T-cell (primary cell): Measurements from ENCODE around the gene DACH2. TPM values are rescaled to one million over a fixed set of nuclear protein-coding genes. Genes with fewer than 3 reads are reported as not detected.

Source experiments
- ATAC-seq, 4 experiments: fragments of 200-7000 bp in 3 of 4; fragments of 150-1000 bp in 1 of 4; cut with Tn5 transposase; replicated peaks in 1 of 4; 1 replicate in 3 of 4; 2 replicates in 1 of 4; pipeline ENCODE4 v1.10.0; 2021; ENCODE audit warnings: moderate library complexity in 3 of 4, mild to moderate bottlenecking in 2 of 4, moderate number of reproducible peaks in 1 of 4
- CTCF ChIA-PET, 2 donors: fragments of 300-600 bp; sonication (Branson Sonifier 250); formaldehyde crosslinking; loops; one replicate each; lab custom pipeline; 2022; ENCODE audit warnings: antibody characterized with exemption in 2 of 2; lab: Charles Lee
- POLR2A ChIA-PET, 2 donors: fragments of 300-600 bp; sonication (Branson Sonifier 250); formaldehyde crosslinking; loops; one replicate each; lab custom pipeline; 2022; ENCODE audit warnings: antibody characterized with exemption in 2 of 2; lab: Charles Lee
- DNase-seq, 35 experiments: peaks; one replicate each; pipeline versions ENCODE4 v3.0.0 to v3.0.0-alpha.2; 2013 to 2023
- H3K27ac ChIP-seq: one replicate; pipeline ENCODE4 v1.5.1; 2013; ENCODE audit warnings: low read length
- H3K27me3 ChIP-seq, 2 experiments: replicated peaks in 1 of 2; 1 replicate in 1 of 2; 2 replicates in 1 of 2; pipeline versions ENCODE4 v1.6.1 to v1.7.0; 2013; ENCODE audit warnings: low read length in 1 of 2, mixed read lengths in 1 of 2; ENCODE audit not compliant: control insufficient read depth in 2 of 2, insufficient read depth in 2 of 2; ENCODE audit errors: extremely low read depth in 1 of 2
- H3K36me3 ChIP-seq, 2 donors: 1 replicate in 1 of 2; 2 replicates in 1 of 2; pipeline versions ENCODE4 v1.6.1 to v1.7.0; 2013; ENCODE audit warnings: low read length in 1 of 2; ENCODE audit not compliant: control insufficient read depth in 2 of 2, insufficient read depth in 1 of 2; ENCODE audit errors: extremely low read depth in 1 of 2
- H3K4me1 ChIP-seq, 2 experiments: 1 replicate in 1 of 2; 2 replicates in 1 of 2; pipeline versions ENCODE4 v1.6.1 to v1.7.0; 2013; ENCODE audit warnings: low read length in 2 of 2, mixed read lengths in 1 of 2; ENCODE audit not compliant: insufficient read depth in 2 of 2, control insufficient read depth in 1 of 2; ENCODE audit errors: extremely low read depth in 1 of 2
- H3K4me3 ChIP-seq, 2 donors: 1 replicate in 1 of 2; 2 replicates in 1 of 2; pipeline versions ENCODE4 v1.5.1 to v1.7.0; 2013; ENCODE audit warnings: mild to moderate bottlenecking in 2 of 2, low read length in 1 of 2, moderate library complexity in 1 of 2; ENCODE audit not compliant: control insufficient read depth in 1 of 2; ENCODE audit errors: extremely low read depth in 1 of 2
- H3K9me3 ChIP-seq: 2 replicates; pipeline ENCODE4 v1.7.0; 2013
- H3K27ac Mint-ChIP-seq, 2 donors: one replicate each; pipeline ENCODE4 v1.8.0; 2020 to 2021; ENCODE audit warnings: mild to moderate bottlenecking in 2 of 2, mixed read lengths in 2 of 2
- H3K27me3 Mint-ChIP-seq, 2 donors: one replicate each; pipeline ENCODE4 v1.8.0; 2021 to 2022; ENCODE audit warnings: mixed read lengths in 2 of 2
- H3K36me3 Mint-ChIP-seq: one replicate; pipeline ENCODE4 v1.8.0; 2021; ENCODE audit warnings: mixed read lengths
- H3K4me1 Mint-ChIP-seq, 3 donors: one replicate each; pipeline ENCODE4 v1.8.0; 2020 to 2022; ENCODE audit warnings: mixed read lengths in 3 of 3, mild to moderate bottlenecking in 1 of 3
- H3K4me3 Mint-ChIP-seq, 3 donors: one replicate each; pipeline ENCODE4 v1.8.0; 2020 to 2022; ENCODE audit warnings: mild to moderate bottlenecking in 3 of 3, mixed read lengths in 3 of 3, moderate library complexity in 3 of 3
- H3K9me3 Mint-ChIP-seq, 3 donors: one replicate each; pipeline ENCODE4 v1.8.0; 2020 to 2022; ENCODE audit warnings: mixed read lengths in 3 of 3
- WGBS: methylation state at CpG from one replicate; pipeline ENCODE4 v1.1.5; 2013; ENCODE audit warnings: missing lambda C conversion rate; ENCODE audit not compliant: insufficient coverage; 5-methylcytosine and 5-hydroxymethylcytosine counted together
- total RNA-seq, 35 experiments: library from RNA in 6 of 35; stranded (reverse) in 6 of 35; fragments of 120-200 nt in 1 of 35; gene quantifications; one replicate each; pipeline versions ENCODE4 v1.2.1 to v1.2.4 and lab custom pipeline; 2013 to 2026

DACH2 gene
- total RNA-seq, 5 donors from 2014 or later (not counting 1 experiment from before 2014, with no cell fraction given): not detected

- CTCF ChIA-PET: no interaction called here
- DNase-seq (no peak), ATAC-seq (no peak)
- H3K27ac Mint-ChIP-seq: no peak overlapping the region
- H3K36me3 Mint-ChIP-seq: no peaks in the 10 kb centered on the region
- no peaks in the 10 kb centered on the region for H3K27me3 Mint-ChIP-seq
- Histone ChIP-seq H3K36me3 (no peaks in the 10 kb centered on the region), H3K4me3 (no peak overlapping the region), H3K27me3 (no peaks in the 10 kb centered on the region), H3K4me1 (no peaks in the 10 kb centered on the region), H3K27ac (no peak overlapping the region), H3K9me3 (no peaks in the 10 kb centered on the region)
- no CpG with 5 or more reads among the region's 1 CpG for WGBS
- POLR2A ChIA-PET: no interaction called here
- H3K4me1 Mint-ChIP-seq: no peaks in the 10 kb centered on the region
- no peak overlapping the region for H3K4me3 Mint-ChIP-seq
- no peaks in the 10 kb centered on the region for H3K9me3 Mint-ChIP-seq
Observed at GRCh38 chrX:86504297-86504696, 356.0 kb downstream of the DACH2 start.

DNA sequence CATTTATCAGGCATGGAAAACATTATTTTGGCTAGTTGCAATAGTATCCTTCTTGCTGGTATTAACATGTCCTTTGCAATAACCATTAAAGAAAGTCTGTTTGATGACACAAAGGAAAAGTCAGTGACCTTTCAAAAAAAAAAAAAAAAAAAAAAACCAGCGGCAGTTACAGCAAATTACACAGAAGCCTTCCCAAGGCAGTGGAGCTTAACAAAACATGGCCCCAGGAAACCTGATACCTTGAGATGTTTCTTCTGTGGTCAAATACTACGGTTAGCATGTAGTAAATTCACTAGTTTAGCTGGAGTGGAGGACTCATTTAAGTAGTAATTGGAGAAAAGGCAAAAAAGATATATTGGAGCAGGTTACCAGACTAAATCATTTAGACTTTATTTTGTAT is 359.1 kb downstream of the DACH2 start:
- DNase-seq: no peak
- ATAC-seq: no peak
- H3K36me3 Mint-ChIP-seq: no peaks in the 10 kb centered on the region
- WGBS: no CpG with 5 or more reads among the region's 2 CpGs
- CTCF ChIA-PET: interaction anchor here in 1 of 2 donors (0.6 kb wide), 1 partner anchor 10 kb away, joined by 3 read pairs; no protein-coding TSS in a partner anchor
- no peak overlapping the region for H3K4me3 Mint-ChIP-seq
- peaks cover 0 to 2% (median 0%) of the 10 kb centered on the region in 3 donors for H3K9me3 Mint-ChIP-seq
- H3K36me3 ChIP-seq: no peaks in the 10 kb centered on the region
- H3K27me3 Mint-ChIP-seq: no peaks in the 10 kb centered on the region
- H3K9me3 ChIP-seq: no peaks in the 10 kb centered on the region
- H3K27ac Mint-ChIP-seq: no peak overlapping the region
- H3K4me3 ChIP-seq: no peak overlapping the region
- no peaks in the 10 kb centered on the region for H3K27me3 ChIP-seq
- POLR2A ChIA-PET: no interaction called here
- no peaks in the 10 kb centered on the region for H3K4me1 Mint-ChIP-seq
- no peak overlapping the region for H3K27ac ChIP-seq
- H3K4me1 ChIP-seq: no peaks in the 10 kb centered on the region

GRCh38 chrX:86579777-86580176 is 431.5 kb downstream of the DACH2 start:
- ATAC-seq (no peak), DNase-seq (no peak)
- no peak overlapping the region for H3K27ac ChIP-seq
- no peaks in the 10 kb centered on the region for H3K36me3 Mint-ChIP-seq
- POLR2A ChIA-PET: no interaction called here
- peaks cover 0 to 3% of the 10 kb centered on the region in 2 donors for H3K27me3 Mint-ChIP-seq
- H3K36me3 ChIP-seq: no peaks in the 10 kb centered on the region
- H3K27me3 ChIP-seq: no peaks in the 10 kb centered on the region
- no CpG with 5 or more reads among the region's 4 CpGs for WGBS
- CTCF ChIA-PET: no interaction called here
- H3K9me3 ChIP-seq: no peaks in the 10 kb centered on the region
- H3K27ac Mint-ChIP-seq: no peak overlapping the region
- no peaks in the 10 kb centered on the region for H3K4me1 Mint-ChIP-seq
- H3K4me1 ChIP-seq: no peaks in the 10 kb centered on the region
- H3K4me3 ChIP-seq: no peak overlapping the region
- H3K4me3 Mint-ChIP-seq: no peak overlapping the region
- peaks cover 0 to 3% (median 0%) of the 10 kb centered on the region in 3 donors for H3K9me3 Mint-ChIP-seq

DNA sequence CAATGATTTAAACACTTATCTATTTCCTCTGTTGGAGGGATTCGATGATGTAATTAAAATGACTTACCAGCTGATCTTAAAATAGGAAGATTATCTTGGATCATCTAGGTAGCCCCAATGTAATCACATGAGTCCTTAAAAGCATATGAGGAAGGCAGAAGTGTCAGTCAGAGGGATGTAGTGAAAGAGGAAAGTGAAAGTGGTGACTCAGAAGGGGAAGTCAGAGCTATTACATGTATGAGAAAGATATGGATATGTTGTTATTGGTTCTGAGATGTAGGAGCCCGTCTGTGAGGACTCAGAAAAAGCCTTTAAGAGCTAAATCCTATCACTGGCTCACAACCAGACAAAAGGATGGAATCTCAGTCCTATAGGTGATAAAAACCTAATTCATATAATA is 456.4 kb downstream of the DACH2 start:
- peaks cover 0 to 13% (median 0%) of the 10 kb centered on the region in 3 donors for H3K9me3 Mint-ChIP-seq
- H3K4me1 Mint-ChIP-seq: no peaks in the 10 kb centered on the region
- Histone ChIP-seq H3K9me3 (no peaks in the 10 kb centered on the region), H3K4me1 (no peaks in the 10 kb centered on the region), H3K4me3 (no peak overlapping the region), H3K27ac (no peak overlapping the region), H3K27me3 (no peaks in the 10 kb centered on the region), H3K36me3 (no peaks in the 10 kb centered on the region)
- peaks cover 0 to 3% of the 10 kb centered on the region in 2 donors for H3K27me3 Mint-ChIP-seq
- CTCF ChIA-PET: no interaction called here
- H3K27ac Mint-ChIP-seq: no peak overlapping the region
- DNase-seq (no peak), ATAC-seq (no peak)
- no CpG with 5 or more reads among the region's 2 CpGs for WGBS
- no peaks in the 10 kb centered on the region for H3K36me3 Mint-ChIP-seq
- no peak overlapping the region for H3K4me3 Mint-ChIP-seq
- POLR2A ChIA-PET: no interaction called here

- H3K4me3 Mint-ChIP-seq: no peak overlapping the region
- DNase-seq: no peak
- Histone ChIP-seq H3K27me3 (no peaks in the 10 kb centered on the region), H3K4me3 (no peak overlapping the region), H3K4me1 (no peaks in the 10 kb centered on the region), H3K9me3 (no peaks in the 10 kb centered on the region), H3K36me3 (no peaks in the 10 kb centered on the region), H3K27ac (no peak overlapping the region)
- H3K27ac Mint-ChIP-seq: no peak overlapping the region
- no peaks in the 10 kb centered on the region for H3K4me1 Mint-ChIP-seq
- WGBS: no CpG with 5 or more reads among the region's 1 CpG
- ChIA-PET POLR2A (no interaction called here), CTCF (no interaction called here)
- ATAC-seq: no peak
- no peaks in the 10 kb centered on the region for H3K36me3 Mint-ChIP-seq
- peaks cover 0 to 10% of the 10 kb centered on the region in 2 donors for H3K27me3 Mint-ChIP-seq
- peaks cover 0 to 3% (median 0%) of the 10 kb centered on the region in 3 donors for H3K9me3 Mint-ChIP-seq
Observed at GRCh38 chrX:86696951-86697350, 548.7 kb downstream of the DACH2 start.

- no peak overlapping the region for H3K4me3 ChIP-seq
- no peaks in the 10 kb centered on the region for H3K4me1 ChIP-seq
- ChIA-PET POLR2A (no interaction called here), CTCF (no interaction called here)
- DNase-seq (no peak), ATAC-seq (no peak)
- no CpG with 5 or more reads among the region's 5 CpGs for WGBS
- no peaks in the 10 kb centered on the region for H3K9me3 ChIP-seq
- Mint-ChIP-seq H3K4me1 (no peaks in the 10 kb centered on the region), H3K36me3 (no peaks in the 10 kb centered on the region), H3K27me3 (no peaks in the 10 kb centered on the region), H3K27ac (no peak overlapping the region), H3K4me3 (no peak overlapping the region), H3K9me3 (peaks cover 0 to 4% (median 2%) of the 10 kb centered on the region in 3 donors)
- H3K27ac ChIP-seq: no peak overlapping the region
- H3K27me3 ChIP-seq: no peaks in the 10 kb centered on the region
- H3K36me3 ChIP-seq: no peaks in the 10 kb centered on the region
Observed at GRCh38 chrX:86711531-86712180, 563.4 kb downstream of the DACH2 start.
